Kidney (tissue), 14 donors: ENCODE measurements around the gene TENM4. TPM values are rescaled to one million over a fixed set of nuclear protein-coding genes. Genes with fewer than 3 reads are reported as not detected.

Experiments used
- DNase-seq, 5 donors: peaks; one replicate each; pipeline ENCODE4 v3.0.0-alpha.2; 2013 to 2020
- FAIRE-seq: peaks from 2 replicates; lab custom pipeline; 2012; peaks lifted over from hg19 to GRCh38; lab: Jason Lieb, UNC
- H3K27ac ChIP-seq, 2 donors: one replicate each; pipeline ENCODE4 v1.7.0; 2013; ENCODE audit warnings: low read depth in 2 of 2, low read length in 2 of 2, inconsistent platforms in 1 of 2
- H3K27me3 ChIP-seq: one replicate; pipeline ENCODE4 v1.7.1; 2013; ENCODE audit warnings: low read length, inconsistent platforms; ENCODE audit not compliant: control insufficient read depth, insufficient read depth
- H3K36me3 ChIP-seq, 3 donors: one replicate each; pipeline versions ENCODE4 v1.7.0 to v1.7.1; 2013; ENCODE audit warnings: low read length in 3 of 3, control low read depth in 1 of 3, inconsistent platforms in 1 of 3; ENCODE audit not compliant: insufficient read depth in 3 of 3, control insufficient read depth in 2 of 3
- H3K4me1 ChIP-seq, 3 donors: one replicate each; pipeline versions ENCODE4 v1.7.0 to v1.7.1; 2013; ENCODE audit warnings: low read length in 3 of 3, inconsistent platforms in 1 of 3, low read depth in 1 of 3; ENCODE audit not compliant: control insufficient read depth in 2 of 3, insufficient read depth in 2 of 3
- H3K4me3 ChIP-seq, 3 donors: one replicate each; pipeline versions ENCODE4 v1.7.0 to v1.8.1; 2013; ENCODE audit warnings: low read length in 3 of 3, control low read depth in 1 of 3, inconsistent platforms in 1 of 3
- H3K9ac ChIP-seq, 3 donors: one replicate each; pipeline versions ENCODE4 v1.7.0 to v1.7.1; 2013; ENCODE audit warnings: low read length in 3 of 3, control low read depth in 1 of 3, inconsistent platforms in 1 of 3
- H3K9me3 ChIP-seq, 3 donors: one replicate each; pipeline versions ENCODE4 v1.7.0 to v1.7.1; 2013; ENCODE audit warnings: low read length in 3 of 3, control low read depth in 1 of 3, inconsistent platforms in 1 of 3; ENCODE audit not compliant: control insufficient read depth in 2 of 3, insufficient read depth in 1 of 3
- CTCF ChIP-seq: IDR thresholded peaks from 3 replicates; pipeline ENCODE4 v1.5.1; 2012; ENCODE audit warnings: mild to moderate bottlenecking, moderate library complexity, borderline replicate concordance; ENCODE audit not compliant: insufficient read depth; ENCODE audit errors: extremely low read depth
- intact Hi-C: fragments of 100-400 bp; cut with DNase I; formaldehyde crosslinking; loops from one replicate; pipeline ENCODE4 v1.11.1; 2022
- polyA plus RNA-seq: library from polyadenylated mRNA; stranded (reverse); fragments of 350-450 nt; fragmentation: Illumina TruSeq; extraction: RNeasy Lipid Tissue Mini Kit (QIAGEN cat#74804); gene quantifications from one replicate; pipeline ENCODE4 v1.2.3, GENCODE V29; 2014; ENCODE audit warnings: low read depth, low replicate concordance; ENCODE audit not compliant: insufficient read depth
- total RNA-seq: library from RNA; stranded (reverse); fragmentation: NEBNext Ultra II Directional; extraction: Animal tissue kit (Norgen Biotek cat#: 25700); gene quantifications from one replicate; pipeline ENCODE4 v1.2.1, GENCODE V29; 2021
- donor health status: control.
- donor health status: control.
- donor health status: control.
- donor health status: control.
- donor health status: control.
- donor health status: DM: yes; HTN: yes; CAD: no.
- donor health status: Normal renal cell carcinoma (clear cell type).

The TENM4 gene
- total and polyA plus RNA-seq, 2 donors from 2014 or later: 0.34 to 31.0 TPM

GRCh38 chr11:78737891-78738290, 702.9 kb downstream of the TENM4 start:
- DNase-seq (no peak), FAIRE-seq (no peak)
- Histone ChIP-seq H3K9me3 (no peaks in the 10 kb centered on the region), H3K4me1 (no peaks in the 10 kb centered on the region), H3K27ac (no peak overlapping the region), H3K9ac (no peak overlapping the region), H3K36me3 (peaks cover 0 to 3% (median 0%) of the 10 kb centered on the region in 3 donors), H3K27me3 (no peaks in the 10 kb centered on the region), H3K4me3 (no peak overlapping the region)
- intact Hi-C loops: no loop called here
- no peak for TF ChIP-seq CTCF

GRCh38 chr11:78737301-78737700, 703.5 kb downstream of the TENM4 start:
- Histone ChIP-seq H3K9me3 (no peaks in the 10 kb centered on the region), H3K4me3 (no peak overlapping the region), H3K36me3 (peaks cover 0 to 3% (median 0%) of the 10 kb centered on the region in 3 donors), H3K4me1 (no peaks in the 10 kb centered on the region), H3K27ac (no peak overlapping the region), H3K9ac (no peak overlapping the region), H3K27me3 (no peaks in the 10 kb centered on the region)
- DNase-seq: no peak
- FAIRE-seq: no peak
- TF ChIP-seq CTCF: no peak
- intact Hi-C loops: no loop called here

GRCh38 chr11:78735711-78736110, 705.1 kb downstream of the TENM4 start:
- TF ChIP-seq CTCF: no peak
- DNase-seq (no peak), FAIRE-seq (no peak)
- Histone ChIP-seq H3K9ac (no peak overlapping the region), H3K36me3 (peaks cover 0 to 3% (median 0%) of the 10 kb centered on the region in 3 donors), H3K27ac (no peak overlapping the region), H3K4me3 (no peak overlapping the region), H3K9me3 (no peaks in the 10 kb centered on the region), H3K27me3 (no peaks in the 10 kb centered on the region), H3K4me1 (no peaks in the 10 kb centered on the region)
- intact Hi-C loops: no loop called here

- H3K27ac ChIP-seq: no peak overlapping the region
- H3K4me1 ChIP-seq: no peaks in the 10 kb centered on the region
- H3K9me3 ChIP-seq: no peaks in the 10 kb centered on the region
- H3K36me3 ChIP-seq: peaks cover 0 to 2% (median 0%) of the 10 kb centered on the region in 3 donors
- DNase-seq (no peak), FAIRE-seq (no peak)
- no peak for TF ChIP-seq CTCF
- H3K27me3 ChIP-seq: no peaks in the 10 kb centered on the region
- H3K4me3 ChIP-seq: no peak overlapping the region
- intact Hi-C loops: no loop called here
- no peak overlapping the region for H3K9ac ChIP-seq
These were observed 707.8 kb downstream of the TENM4 start for GRCh38 chr11:78733031-78733430.
